GM13976 (cell line): ENCODE results near the gene EFNA1.

ENCODE experiments used
- DNase-seq: peaks from one replicate; pipeline ENCODE4 v3.0.0; 2012; ENCODE audit warnings: low spot score
- CTCF ChIP-seq: IDR thresholded peaks from 2 replicates; pipeline ENCODE4 v1.5.1; 2012; ENCODE audit warnings: borderline replicate concordance, mild to moderate bottlenecking; ENCODE audit not compliant: insufficient read depth; ENCODE audit errors: extremely low read depth, missing control alignments, control extremely low read depth
- in situ Hi-C: fragments of 300-500 bp; cut with MboI; formaldehyde crosslinking; loops from one replicate; pipeline ENCODE4 v1.12.0; 2022; ENCODE audit warnings: low sequenced_read_pairs, mixed read lengths, inconsistent platforms; ENCODE audit not compliant: unreplicated experiment

Gene EFNA1

GRCh38 chr1:155175281-155175926 is 47.7 kb downstream of the EFNA1 start:
- no peak for DNase-seq
- in situ Hi-C loops = no loop called here

GRCh38 chr1:155175927-155176371 is 48.3 kb downstream of the EFNA1 start:
- in situ Hi-C loops = no loop called here
- DNase-seq = no peak
- TF ChIP-seq CTCF = no peak

More at GRCh38 chr1:155175281-155175926, 47.7 kb downstream of the EFNA1 start:
- TF ChIP-seq CTCF = no peak

GRCh38 chr1:155176544-155177071 is 48.9 kb downstream of the EFNA1 start:
- in situ Hi-C loops = no loop called here
- peak; percentile 75 for TF ChIP-seq CTCF
- peak; percentile 91 for DNase-seq

- in situ Hi-C loops = no loop called here
Measured at GRCh38 chr1:155177192-155177917, 49.7 kb downstream of the EFNA1 start.

GRCh38 chr1:155177918-155178281 is 50.2 kb downstream of the EFNA1 start:
- TF ChIP-seq CTCF = no peak
- no peak for DNase-seq
- in situ Hi-C loops = no loop called here

More at GRCh38 chr1:155177192-155177917, 49.7 kb downstream of the EFNA1 start:
- no peak for TF ChIP-seq CTCF
- DNase-seq = no peak

- in situ Hi-C loops = no loop called here
- no peak for TF ChIP-seq CTCF
- DNase-seq = no peak
Measured at GRCh38 chr1:155178441-155179111, 50.9 kb downstream of the EFNA1 start.
